Measurements from ENCODE around the gene NUAK2. TPM values are rescaled to one million over a fixed set of nuclear protein-coding genes. Genes with fewer than 3 reads are reported as not detected.

Gene NUAK2
- total RNA-seq, 1 donor from 2014 or later = 45.7 TPM

DNA sequence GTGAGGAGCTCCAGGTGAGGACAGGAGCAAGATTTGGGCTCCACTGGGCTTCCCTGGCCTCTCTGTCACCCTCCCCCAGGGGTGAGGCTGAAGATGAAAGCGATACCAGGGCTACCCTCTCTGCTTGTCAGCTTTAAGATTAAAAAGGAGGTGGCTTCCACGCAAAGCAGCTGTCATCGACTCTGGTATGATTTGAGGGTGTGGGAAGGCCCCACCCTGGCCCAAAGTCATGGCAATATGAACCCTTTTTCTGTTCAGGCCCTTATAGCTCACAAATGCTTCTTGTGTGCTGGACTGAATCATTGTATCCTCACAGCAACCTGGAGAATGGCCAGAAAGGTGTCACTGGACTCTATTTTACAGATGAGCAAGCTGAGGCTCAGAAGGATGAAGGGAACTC is 41.6 kb downstream of the NUAK2 start:
- DNase-seq (ENCODE audit: low read depth) = no peak
- TF ChIP-seq, protein P1, sequence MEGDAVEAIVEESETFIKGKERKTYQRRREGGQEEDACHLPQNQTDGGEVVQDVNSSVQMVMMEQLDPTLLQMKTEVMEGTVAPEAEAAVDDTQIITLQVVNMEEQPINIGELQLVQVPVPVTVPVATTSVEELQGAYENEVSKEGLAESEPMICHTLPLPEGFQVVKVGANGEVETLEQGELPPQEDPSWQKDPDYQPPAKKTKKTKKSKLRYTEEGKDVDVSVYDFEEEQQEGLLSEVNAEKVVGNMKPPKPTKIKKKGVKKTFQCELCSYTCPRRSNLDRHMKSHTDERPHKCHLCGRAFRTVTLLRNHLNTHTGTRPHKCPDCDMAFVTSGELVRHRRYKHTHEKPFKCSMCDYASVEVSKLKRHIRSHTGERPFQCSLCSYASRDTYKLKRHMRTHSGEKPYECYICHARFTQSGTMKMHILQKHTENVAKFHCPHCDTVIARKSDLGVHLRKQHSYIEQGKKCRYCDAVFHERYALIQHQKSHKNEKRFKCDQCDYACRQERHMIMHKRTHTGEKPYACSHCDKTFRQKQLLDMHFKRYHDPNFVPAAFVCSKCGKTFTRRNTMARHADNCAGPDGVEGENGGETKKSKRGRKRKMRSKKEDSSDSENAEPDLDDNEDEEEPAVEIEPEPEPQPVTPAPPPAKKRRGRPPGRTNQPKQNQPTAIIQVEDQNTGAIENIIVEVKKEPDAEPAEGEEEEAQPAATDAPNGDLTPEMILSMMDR (conservative IDR thresholded peaks at IDR 0.05; ENCODE audit: low read depth, low read length) = no peak

DNA sequence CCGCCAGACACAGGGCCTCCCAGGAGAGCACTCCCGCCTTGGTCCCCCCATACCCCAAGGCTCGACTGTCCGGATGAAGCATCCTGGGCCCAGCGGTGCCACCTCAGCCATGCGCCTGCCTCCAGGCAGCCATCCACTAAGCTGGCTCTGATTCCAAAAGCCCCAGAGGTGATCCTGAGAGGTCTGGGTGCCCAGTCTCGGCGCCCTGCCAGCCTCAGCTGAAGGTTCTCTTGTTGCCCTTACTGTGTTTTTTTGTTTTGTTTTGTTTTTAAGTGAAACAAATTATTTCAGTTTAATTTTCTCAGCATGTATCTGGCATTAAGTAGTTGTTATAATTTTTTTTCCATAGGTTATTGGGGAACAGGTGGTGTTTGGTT is 44.9 kb downstream of the NUAK2 start:
- no peak overlapping the region for H3K4me3 ChIP-seq (ENCODE audit: low read depth, low read length)
- TF ChIP-seq, protein P1 (conservative IDR thresholded peaks at IDR 0.05; ENCODE audit: low read depth, low read length) = no peak
- no peak for DNase-seq (ENCODE audit: low read depth)

More for the DNA sequence above, 41.6 kb downstream of the NUAK2 start:
- no peak overlapping the region for H3K4me3 ChIP-seq (ENCODE audit: low read depth, low read length)

- H3K4me3 ChIP-seq (ENCODE audit: low read depth, low read length) = no peak overlapping the region
- DNase-seq (ENCODE audit: low read depth) = no peak
- TF ChIP-seq, protein P1 (conservative IDR thresholded peaks at IDR 0.05; ENCODE audit: low read depth, low read length) = no peak
Measured at GRCh38 chr1:205275916-205276688, 45.4 kb downstream of the NUAK2 start.

DNA sequence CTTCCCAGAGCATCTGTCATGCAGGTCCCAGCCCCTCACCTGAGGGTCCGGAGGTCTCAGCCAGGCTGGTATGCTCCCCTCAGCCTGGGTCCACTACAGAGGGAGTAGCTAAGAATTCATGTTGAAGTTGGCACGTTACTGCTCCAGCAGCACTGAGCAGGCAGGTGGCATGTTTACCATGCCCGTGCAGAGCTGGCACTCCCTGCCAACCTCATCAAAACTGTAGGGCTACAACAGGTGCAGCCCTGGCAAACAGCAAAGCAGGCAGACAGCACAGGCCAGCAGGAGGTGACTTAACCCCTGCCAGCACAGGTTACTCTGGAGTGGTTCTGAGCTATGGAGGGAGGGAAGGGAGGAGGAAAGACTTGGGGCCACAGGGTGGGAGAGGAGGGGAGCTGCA is 46.4 kb downstream of the NUAK2 start:
- H3K4me3 ChIP-seq (ENCODE audit: low read depth, low read length) = no peak overlapping the region

GRCh38 chr1:205274041-205274691 is 47.4 kb downstream of the NUAK2 start:
- TF ChIP-seq, protein P1 (conservative IDR thresholded peaks at IDR 0.05; ENCODE audit: low read depth, low read length) = no peak
- no peak for DNase-seq (ENCODE audit: low read depth)
- H3K4me3 ChIP-seq (ENCODE audit: low read depth, low read length) = no peak overlapping the region

More for the DNA sequence above, 46.4 kb downstream of the NUAK2 start:
- no peak for DNase-seq (ENCODE audit: low read depth)
- TF ChIP-seq, protein P1 (conservative IDR thresholded peaks at IDR 0.05; ENCODE audit: low read depth, low read length) = peak; percentile 13

DNA sequence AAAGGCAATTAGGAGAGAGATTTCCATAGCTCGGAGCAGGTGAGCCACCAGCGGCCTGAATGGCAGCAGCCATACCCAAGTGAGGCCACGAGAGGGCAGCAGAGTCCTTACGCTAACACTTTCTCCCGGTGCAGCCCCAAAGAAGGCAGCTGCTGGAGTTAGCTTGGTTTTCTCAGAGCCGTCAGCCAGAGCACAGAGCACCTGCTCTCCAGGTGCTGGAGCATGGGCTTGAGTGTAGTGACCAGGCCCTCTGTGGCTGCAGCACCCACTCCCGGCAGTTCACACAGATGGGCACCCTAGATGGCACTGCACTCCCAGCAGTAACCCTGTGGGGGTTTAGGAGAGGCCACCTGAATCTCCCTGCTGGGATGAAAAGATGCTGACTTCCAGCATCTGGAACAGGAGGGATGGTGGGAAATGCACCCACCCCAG is 48.0 kb downstream of the NUAK2 start:
- H3K4me3 ChIP-seq (ENCODE audit: low read depth, low read length) = no peak overlapping the region
- no peak for DNase-seq (ENCODE audit: low read depth)
- TF ChIP-seq, protein P1 (conservative IDR thresholded peaks at IDR 0.05; ENCODE audit: low read depth, low read length) = peak; percentile 96
